COLO668 (cell line): ENCODE measurements around the gene GNL3.
A peak's percentile ranks its signal among the peaks of the same experiment; 100 is the strongest.

ENCODE experiments used
- DNase-seq: peaks from one replicate; lab custom pipeline; 2025; ENCODE audit not compliant: unreplicated experiment; lab: John Stamatoyannopoulos, UW

The GNL3 gene

DNA sequence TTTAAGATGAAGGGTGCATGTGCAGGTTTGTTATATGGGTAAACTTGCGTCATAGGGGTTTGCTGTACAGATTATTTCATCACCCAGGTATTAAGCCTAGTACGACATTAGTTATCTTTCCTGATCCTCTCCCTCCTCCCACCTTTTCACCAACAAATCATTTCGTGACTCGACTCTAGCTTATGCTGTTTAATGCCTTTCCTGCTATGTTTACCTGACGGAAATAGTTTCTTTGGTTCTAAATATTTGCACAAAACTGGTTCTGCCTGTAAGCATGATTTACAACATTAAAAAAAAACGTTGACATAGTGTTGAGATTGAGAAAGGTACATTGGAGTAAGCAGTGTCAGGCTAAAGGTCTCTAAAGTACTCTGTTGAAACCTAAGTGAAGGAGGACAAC lies 2.4 kb downstream of the GNL3 start:
- DNase-seq, result no peak

DNA sequence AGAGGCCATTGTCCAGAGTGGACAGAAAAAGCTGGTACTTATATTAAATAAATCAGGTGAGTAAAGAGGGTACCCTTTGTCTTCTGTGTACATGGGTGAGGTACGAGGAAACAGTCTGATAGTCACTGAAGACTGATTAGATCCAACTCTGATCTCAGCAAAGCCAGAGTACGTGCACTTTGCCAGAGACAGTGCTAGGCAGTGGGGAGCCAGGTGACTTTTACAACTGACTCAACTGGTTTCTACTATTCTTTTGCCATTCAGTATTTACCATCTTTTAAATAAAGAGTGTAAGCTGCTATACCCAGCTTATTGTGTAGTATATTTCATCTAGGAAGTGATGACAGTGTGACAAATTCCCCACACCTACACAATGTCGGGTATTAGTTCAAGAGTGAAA lies 3.3 kb downstream of the GNL3 start:
- no peak for DNase-seq

DNA sequence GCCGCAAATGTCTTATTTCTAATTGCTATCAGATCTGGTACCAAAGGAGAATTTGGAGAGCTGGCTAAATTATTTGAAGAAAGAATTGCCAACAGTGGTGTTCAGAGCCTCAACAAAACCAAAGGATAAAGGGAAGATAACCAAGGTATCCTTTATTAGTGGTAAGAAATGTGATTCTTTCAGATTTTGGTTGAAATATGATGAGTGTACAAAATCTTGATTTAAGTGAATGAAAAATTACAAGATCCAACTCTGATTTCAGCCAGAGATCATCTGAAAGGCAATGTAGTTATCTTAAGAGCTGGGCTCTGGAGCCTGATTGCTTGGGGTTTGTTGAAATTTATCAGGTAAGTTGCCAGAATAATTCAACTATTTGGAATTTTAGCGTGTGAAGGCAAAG lies 4.7 kb downstream of the GNL3 start:
- no peak for DNase-seq

DNA sequence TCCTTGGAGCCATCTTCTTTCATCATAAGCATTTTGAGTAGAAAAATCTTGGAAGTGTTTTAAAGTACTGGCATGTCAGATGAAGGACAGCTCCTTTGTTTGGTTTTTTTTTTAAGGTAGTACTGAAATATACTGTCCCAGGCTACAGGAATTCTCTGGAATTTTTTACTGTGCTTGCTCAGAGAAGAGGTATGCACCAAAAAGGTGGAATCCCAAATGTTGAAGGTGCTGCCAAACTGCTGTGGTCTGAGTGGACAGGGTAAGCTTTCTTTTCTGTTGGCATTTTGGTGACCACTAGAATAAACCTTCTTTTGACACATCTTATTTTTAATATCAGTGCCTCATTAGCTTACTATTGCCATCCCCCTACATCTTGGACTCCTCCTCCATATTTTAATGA lies 7.2 kb downstream of the GNL3 start:
- DNase-seq, result no peak

DNA sequence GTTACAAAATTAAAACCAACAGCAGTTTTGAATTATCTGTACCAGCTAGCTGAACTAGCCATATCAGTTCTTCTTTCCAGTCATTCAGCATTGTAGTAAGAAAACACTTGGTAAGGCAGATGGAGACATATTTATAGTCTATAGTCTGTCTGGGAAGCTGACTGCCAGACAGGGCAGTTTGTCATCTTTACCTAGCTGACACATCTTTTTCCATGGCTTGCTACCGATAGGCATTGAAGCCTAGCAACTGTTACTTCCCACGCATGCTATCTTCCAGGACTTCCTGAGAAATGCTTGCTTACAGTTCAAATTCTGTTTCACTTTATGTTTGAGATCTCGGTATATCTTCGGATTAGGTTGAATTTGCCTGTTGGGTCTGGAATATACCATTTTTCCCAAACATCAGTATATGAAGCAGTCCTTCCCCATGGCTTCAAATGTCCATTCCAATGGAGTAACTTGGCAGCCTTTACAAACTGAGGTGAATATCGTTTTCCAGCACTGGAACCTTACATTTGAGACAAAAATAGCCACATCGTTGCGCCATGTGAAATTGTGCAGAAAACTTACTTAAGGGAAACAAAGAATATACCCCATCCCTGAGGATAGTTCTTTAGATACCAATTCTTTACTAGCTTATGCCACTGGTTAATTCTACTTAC lies 8.8 kb downstream of the GNL3 start:
- DNase-seq, result no peak

DNA sequence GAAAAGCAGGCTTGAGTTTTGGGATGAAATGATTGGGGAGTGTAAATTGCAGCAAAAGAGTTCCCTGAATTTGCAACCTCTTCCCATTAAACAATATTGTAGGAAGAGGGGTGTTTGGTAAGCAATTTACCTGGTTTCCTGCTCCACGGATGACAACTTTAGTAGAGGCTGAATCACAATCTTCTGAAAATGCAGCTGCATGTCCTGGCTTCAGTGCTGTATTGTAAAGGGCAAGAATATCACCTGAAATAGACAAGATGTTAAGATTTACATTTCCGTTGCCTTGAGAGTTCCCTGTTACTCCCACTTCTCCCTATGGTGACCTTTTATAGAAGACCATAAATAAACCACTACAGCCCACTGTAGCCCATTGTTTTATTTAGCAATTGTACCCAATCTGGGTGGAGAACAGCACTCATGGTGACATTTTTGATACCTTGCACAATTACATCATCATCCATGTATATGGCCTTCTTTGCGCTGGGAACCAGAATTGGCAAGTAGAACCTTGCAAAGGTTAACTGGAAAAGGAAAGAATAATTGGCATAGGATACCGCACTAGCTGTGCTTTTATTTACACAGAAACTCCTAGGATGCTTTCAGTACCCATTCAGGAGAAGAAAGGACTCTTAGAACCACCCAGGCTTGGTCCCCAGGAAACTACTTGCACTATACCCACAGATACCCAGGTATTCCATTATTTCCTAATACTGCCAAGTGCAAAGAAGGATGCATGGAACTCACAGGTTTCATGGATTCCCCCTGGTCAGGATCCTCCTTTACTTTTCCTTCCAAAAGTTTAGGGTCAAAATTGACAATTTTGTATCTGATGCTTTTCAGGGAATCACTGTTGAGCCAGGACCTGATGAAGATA lies 10.2 kb downstream of the GNL3 start:
- DNase-seq, result no peak

DNA sequence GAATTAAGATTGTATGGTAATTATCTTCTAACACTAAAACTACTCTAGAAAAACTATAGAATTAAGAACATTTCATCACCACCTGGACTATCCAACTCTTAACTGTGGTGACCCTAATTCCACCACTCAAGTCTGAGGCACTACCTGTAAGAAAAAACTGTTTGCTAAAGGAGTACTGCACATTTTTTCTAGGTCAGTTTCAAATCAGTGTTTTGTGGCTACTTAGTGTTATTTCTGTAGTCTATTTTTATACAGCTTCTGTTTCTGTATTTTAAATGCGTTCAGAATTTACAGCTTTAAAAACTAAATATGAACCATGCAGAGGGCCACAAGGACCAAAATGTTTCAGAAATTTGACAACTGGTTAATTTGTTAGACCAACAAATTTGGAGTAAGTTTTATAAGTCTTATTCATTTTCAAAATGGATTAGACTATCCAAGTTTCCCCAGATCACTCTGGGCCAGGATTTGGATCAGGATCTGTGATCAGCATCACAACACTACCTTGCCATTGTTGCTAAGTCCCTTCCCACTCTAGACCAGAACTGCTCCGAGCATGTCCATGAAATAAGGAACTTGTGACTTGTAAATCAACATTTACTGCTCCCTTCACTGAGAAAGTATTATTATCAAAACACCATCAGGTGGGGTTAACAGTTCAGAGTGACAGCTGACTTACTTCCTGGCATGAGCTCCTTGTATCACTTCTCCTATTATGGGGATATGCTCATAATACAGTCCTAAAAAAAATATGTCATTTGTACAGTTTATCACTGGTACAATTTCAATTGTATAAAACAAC lies 11.2 kb downstream of the GNL3 start:
- no peak for DNase-seq

DNA sequence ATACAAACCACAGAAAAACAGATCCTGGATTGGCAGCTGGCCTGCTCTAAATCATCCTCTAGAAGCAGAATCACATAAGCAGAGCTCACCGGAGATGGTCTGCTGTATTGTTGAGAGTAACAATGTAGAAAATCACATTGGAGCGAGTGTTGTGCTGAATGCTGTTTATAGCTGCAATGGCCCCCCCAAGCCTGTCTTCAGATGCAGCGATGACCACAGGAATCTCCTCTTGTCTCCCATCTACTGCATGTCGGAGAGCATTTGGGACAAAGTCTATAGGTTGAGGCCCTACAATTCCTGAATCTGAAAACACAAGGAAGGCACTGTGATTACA lies 11.8 kb downstream of the GNL3 start:
- no peak for DNase-seq

DNA sequence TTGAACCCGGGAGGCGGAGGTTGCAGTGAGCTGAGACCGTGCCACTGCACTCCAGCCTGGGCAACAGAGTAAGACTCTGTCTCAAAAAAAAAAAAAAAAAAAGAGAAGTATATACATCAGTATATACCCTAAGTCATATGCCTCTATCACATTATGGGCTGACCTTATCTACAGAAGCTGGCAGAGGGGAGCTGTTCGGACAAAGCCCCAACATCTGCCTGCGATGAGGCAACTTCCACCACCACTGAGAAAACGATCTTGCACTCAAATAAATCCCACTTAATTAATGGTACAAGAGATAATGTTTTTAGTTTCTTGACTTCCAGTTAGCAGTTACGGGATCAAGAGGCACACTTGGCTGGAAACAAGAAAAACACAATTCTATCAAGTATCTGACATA lies 17.5 kb downstream of the GNL3 start:
- no peak for DNase-seq

DNA sequence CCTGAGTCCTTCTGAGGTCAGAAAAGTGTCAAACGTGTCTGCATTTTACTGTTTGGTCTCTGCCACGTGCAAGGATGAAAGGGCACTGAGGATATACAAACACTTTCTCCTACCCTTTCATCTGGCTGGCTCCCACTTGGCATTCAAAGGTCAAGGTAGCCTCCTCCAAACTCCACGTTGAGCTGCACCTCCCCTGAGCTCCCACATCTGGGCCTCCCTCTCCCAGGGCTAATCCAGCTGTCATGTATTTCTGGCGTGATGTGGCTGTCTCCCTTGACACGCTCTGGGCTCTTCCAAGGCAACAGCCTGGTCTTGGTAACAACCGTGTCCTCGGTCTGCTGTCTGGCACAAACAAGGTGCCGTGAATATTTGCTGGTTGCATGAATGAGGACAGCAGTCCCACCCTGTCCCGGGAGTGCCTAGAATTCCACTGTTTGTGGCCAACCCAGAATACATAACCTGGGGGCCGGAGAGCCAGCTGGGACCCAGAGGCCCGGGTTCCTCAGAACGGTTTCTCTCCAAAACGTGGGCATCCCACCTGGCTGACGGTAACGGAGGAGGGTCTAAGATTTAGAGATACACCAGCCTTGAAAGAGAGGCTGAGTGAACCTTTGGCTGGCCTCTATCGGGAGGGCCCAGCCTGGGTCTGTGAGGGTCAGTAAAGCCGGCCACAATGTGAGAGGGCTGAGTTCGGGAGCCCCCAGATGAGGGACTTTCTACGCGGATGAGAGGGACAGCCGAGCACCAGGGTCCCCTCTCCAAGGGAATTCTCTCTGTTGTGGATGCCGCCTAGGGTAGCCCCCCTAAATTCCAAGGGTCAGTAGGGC lies 19.0 kb downstream of the GNL3 start:
- peak; percentile 19 for DNase-seq

DNA sequence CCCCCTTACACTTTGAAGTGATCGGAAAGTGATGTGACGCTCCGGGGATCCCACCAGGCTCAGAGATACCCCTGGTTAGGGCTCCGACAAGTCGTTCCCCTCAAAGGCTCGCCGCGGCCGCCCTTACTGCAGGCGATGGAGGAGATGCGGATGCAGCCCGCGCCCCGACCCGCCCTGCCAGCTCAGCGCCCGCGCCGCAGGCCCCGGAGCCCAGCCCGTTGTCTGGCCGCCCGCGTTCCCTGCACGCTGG lies 19.5 kb downstream of the GNL3 start:
- no peak for DNase-seq

DNA sequence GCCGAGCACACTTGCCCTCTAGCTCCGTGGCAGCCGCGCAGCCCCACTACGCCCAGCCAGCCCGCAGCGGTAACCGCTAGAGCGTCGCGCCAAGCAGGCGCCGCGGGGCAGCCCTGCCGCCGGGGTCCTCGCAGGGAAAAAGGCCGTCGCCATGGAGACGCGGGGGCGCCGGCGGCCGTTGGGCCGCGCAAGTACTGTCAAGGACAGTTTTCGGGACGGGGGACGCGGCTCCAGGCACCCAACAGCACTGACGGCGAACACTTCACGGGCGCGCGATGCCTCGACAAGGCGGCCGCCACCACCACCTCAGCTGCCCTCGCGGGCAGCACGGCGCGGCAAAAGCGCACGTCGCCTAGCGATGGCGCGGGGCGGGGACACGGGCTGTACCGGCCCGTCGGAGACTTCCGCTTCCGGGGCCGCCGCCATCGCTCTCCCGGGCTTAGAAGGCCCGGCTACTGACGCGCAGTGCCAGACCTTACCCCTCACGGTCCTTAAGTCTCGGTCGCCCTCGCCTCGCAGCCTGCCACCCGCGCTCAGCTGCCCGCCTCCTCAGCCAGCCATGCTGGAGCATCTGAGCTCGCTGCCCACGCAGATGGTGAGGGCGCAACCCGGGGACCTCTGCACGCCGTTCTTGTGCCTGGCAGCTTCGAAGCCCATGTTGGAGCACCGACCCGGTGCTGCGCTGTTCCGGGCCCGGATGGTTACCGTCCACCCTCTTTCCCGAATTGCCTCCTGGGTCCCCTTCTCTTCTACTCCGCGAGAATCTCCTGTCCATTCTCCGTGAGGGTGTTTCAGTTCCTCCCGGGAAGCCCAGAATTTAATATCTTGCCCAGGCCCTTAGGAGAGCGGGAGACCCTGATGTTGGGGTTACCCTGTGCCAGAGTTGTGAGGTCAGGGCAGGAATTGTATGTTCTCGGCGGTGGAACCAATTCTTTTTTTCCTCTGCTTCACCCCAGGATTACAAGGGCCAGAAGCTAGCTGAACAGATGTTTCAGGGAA lies 20.2 kb downstream of the GNL3 start, which contains the start of the genes GLT8D1 and SPCS1:
Gene GLT8D1, minus strand, starts transcription at position 104 of the 999 bp plus-strand sequence. CDS start 5,331 bp downstream, outside the sequence.
Gene SPCS1, plus strand, starts transcription at position 419 of the 999 bp plus-strand sequence. Its CDS starts 141 bp downstream, at position 560.
- DNase-seq, result peak; percentile 88

DNA sequence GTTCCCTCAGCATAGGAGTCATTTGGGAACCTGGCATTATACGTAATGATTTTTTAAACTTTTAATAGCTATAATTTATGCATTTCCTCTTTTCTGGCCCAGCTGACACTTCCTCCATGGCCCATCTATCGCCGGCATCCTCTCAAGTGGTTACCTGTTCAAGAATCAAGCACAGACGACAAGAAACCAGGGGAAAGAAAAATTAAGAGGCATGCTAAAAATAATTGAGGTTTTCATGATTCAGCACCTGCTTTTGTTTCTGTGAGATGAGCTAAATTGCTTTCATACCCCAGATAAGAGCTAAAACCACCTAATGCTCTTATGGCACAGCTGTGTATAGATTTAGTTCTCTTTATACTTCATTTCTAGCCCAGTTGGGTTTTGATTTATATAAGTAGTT lies 21.8 kb downstream of the GNL3 start:
- no peak for DNase-seq

DNA sequence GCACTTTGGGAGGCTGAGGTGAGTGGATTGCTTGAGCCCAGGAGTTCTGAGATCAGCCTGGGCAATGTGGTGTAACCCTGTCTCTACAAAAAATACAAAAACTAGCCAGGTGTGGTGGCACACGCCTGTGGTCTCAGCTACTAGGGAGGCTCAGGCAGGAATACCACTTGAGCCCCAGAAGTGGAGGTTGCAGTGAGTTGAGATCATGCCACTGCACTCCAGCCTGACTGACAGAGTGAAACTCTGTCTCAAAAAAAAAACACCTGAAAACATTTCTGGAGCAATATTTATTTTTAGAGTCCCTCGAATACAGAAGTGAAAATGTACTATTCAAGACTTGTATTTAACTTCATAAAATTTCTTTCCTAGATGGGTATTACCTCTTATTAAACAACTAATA lies 24.7 kb downstream of the GNL3 start:
- no peak for DNase-seq

DNA sequence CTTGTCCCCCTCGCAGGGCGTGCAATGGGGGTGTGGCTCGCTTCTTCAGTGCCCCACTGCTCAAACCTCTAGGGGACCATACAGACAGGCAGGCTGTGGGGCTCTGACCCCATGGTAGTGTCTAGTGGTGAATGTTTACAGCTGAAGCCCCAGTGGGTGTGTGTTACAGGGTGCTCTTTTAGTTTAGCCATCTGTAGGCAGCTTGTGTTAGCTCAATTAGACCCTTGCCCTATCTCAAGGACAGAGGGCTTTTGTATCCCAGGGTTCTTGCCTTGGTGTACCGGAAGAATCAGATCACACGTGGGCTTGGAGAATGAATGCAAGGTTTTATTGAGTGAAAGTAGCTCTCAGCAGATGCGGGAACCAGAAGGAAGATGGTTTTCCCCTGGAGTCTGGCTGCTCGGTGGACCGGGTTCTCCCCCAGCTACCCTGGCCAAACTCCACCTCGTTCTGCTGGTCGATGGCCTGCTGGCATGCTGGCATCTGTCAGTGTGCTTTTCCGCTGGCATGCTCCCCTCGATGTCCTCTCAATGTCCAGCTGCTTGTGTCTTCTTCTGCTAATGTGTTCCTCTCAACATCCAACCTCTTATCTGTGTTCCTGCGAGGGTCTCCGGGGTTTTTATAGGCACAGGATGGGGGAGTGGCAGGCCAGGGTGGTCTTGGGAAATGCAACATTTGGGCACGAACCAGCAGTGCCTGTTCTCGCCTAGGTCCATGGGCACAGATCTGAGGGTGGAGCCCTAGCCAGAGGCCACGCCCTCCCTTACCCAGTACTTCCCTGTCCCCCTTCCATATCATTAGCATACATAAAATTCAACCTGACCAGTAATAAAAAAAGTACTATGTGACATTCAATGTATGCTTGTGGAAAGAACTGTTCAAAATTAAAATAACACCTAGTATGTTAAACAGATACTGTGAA lies 26.7 kb downstream of the GNL3 start:
- no peak for DNase-seq

DNA sequence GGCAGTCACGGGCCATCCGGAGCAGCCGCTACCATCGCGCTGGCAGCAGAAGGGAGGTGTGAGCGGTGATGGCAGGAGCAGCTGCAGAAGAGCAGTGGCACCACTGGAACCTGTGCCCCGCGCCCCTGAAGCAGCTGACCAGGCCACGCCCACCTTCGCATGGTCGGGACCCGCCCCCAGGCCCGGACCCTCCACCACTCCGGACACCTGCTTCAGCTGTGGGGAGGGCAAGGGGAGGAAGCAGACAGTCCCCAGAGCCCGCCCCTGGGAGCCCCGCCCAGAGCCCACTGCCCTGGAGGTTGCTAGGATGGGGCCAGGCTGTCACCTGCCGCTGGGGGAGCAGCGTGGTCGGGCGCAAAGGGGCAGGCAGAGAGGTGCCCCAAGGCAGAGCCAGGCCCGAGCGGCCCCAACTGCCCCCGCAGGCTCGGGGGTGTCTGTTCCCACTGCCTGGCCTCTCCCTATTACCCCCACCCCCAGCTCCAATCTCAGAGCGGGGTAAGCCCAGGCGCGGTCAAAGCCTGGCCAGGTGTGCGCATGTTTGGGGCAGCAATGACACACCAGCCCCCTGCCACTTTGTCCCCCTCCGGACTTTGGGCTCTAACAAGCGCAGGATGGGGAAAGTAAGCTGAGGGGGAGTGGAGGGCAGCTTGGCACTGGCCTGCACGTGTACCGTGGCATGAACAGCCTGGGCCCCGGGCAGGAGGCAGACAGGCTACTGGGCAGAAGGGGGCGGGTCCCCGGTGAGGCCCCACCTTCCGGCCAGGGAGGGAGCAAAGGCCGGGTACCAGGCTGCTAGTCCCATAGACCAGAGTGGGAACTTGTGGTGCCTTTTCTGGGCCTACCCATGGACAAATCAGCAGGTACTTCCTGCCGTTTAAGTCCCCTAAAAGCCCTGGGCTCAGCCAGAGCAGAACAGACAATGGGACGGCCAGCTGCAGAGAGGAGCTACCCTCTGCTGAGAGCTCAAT lies 28.8 kb downstream of the GNL3 start:
- DNase-seq, result no peak

DNA sequence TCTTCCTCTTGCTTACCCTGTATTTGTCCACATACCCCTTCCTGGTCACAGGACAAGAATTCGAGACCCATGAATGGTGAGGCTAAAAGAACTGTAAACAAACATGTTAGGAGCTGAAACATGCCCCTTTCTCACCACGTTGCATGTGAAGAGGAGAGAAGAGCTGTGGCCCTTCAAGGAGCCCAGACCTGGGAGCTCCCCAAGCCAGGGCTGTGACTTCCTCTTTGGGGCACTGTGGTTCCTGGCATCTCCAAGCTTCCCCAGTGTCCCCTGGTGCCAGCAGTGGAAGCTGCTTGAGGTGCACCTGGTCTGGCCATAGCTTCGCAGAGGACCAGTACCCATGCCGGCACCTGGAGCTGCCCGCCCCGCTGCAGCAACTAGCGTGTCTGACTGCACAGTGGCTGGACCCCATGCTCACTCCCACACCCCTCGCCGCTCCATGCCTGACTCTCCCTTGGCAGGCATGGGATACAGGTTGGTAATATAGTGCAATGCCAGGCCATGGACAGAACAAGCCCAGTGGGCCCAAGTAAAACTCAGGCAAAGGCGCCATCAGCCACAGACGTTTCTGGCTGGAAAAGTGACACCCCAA lies 30.0 kb downstream of the GNL3 start:
- no peak for DNase-seq
